ENCODE measurements around the gene CCSER1. TPM values are rescaled to one million over a fixed set of nuclear protein-coding genes. Genes with fewer than 3 reads are reported as not detected.

CCSER1 gene
- total and polyA plus RNA-seq, 9 donors = 0.21 to 8.3 (median 3.2) TPM

GRCh38 chr4:90281541-90282355 is 154.6 kb downstream of the CCSER1 start:
- Histone ChIP-seq H3K27me3 (peaks cover 4% of the 10 kb centered on the region), H3K4me1 (ENCODE audit: insufficient read depth) (no peaks in the 10 kb centered on the region), H3K9me3 (no peaks in the 10 kb centered on the region), H3K4me3 (no peak overlapping the region), H3K27ac (no peak overlapping the region), H3K36me3 (no peaks in the 10 kb centered on the region)
- no peak for DNase-seq
- intact Hi-C loops (cut with DNase I) = no loop called here
- no peak for TF ChIP-seq CTCF (IDR thresholded peaks at IDR 0.05)
- TF ChIP-seq EP300 (IDR thresholded peaks at IDR 0.05) = no peak
- no peak for TF ChIP-seq POLR2A (IDR thresholded peaks at IDR 0.05)
- WGBS, 3 donors = 73 to 82% (median 74%) methylated on average over 5 of the region's 5 CpGs

- TF ChIP-seq CTCF (IDR thresholded peaks at IDR 0.05) = no peak
- no peak for TF ChIP-seq POLR2A (IDR thresholded peaks at IDR 0.05)
- no peak for TF ChIP-seq EP300 (IDR thresholded peaks at IDR 0.05)
- no peaks in the 10 kb centered on the region for H3K36me3 ChIP-seq
Observed at GRCh38 chr4:90290345-90290744, 163.2 kb downstream of the CCSER1 start.

GRCh38 chr4:90292438-90292837 is 165.2 kb downstream of the CCSER1 start:
- Histone ChIP-seq H3K9me3 (no peaks in the 10 kb centered on the region), H3K36me3 (no peaks in the 10 kb centered on the region), H3K27me3 (no peaks in the 10 kb centered on the region), H3K27ac (no peak overlapping the region), H3K4me1 (ENCODE audit: insufficient read depth) (no peaks in the 10 kb centered on the region), H3K4me3 (no peak overlapping the region)
- TF ChIP-seq POLR2A (IDR thresholded peaks at IDR 0.05) = no peak
- no peak for TF ChIP-seq EP300 (IDR thresholded peaks at IDR 0.05)
- TF ChIP-seq CTCF (IDR thresholded peaks at IDR 0.05) = no peak
- DNase-seq = no peak
- intact Hi-C loops (cut with DNase I) = no loop called here

More at GRCh38 chr4:90290345-90290744, 163.2 kb downstream of the CCSER1 start:
- no peaks in the 10 kb centered on the region for H3K4me1 ChIP-seq (ENCODE audit: insufficient read depth)
- H3K9me3 ChIP-seq = no peaks in the 10 kb centered on the region
- no peak overlapping the region for H3K4me3 ChIP-seq
- no peak for DNase-seq
- H3K27me3 ChIP-seq = peaks cover 4% of the 10 kb centered on the region
- WGBS, 3 donors = 76 to 84% (median 76%) methylated on average over 4 of the region's 4 CpGs
- no peak overlapping the region for H3K27ac ChIP-seq
- intact Hi-C loops (cut with DNase I) = no loop called here

- H3K4me3 ChIP-seq = no peak overlapping the region
- DNase-seq = no peak
- 18 to 25% (median 19%) methylated on average over 2 of the region's 2 CpGs for WGBS, 3 donors
- H3K27ac ChIP-seq = no peak overlapping the region
- no peaks in the 10 kb centered on the region for H3K36me3 ChIP-seq
- no peaks in the 10 kb centered on the region for H3K27me3 ChIP-seq
- H3K4me1 ChIP-seq (ENCODE audit: insufficient read depth) = no peaks in the 10 kb centered on the region
- intact Hi-C loops (cut with DNase I) = no loop called here
- TF ChIP-seq POLR2A (IDR thresholded peaks at IDR 0.05) (no peak), CTCF (IDR thresholded peaks at IDR 0.05) (no peak), EP300 (IDR thresholded peaks at IDR 0.05) (no peak)
- H3K9me3 ChIP-seq = no peaks in the 10 kb centered on the region
Observed at GRCh38 chr4:90293320-90293719, 166.1 kb downstream of the CCSER1 start.
